HG02588 (cell line): ENCODE data around the gene DNAJB13.

ENCODE experiments used
- ATAC-seq: cut with Tn5 transposase; IDR thresholded peaks from one replicate; pipeline ENCODE4 v1.9.1; 2021; ENCODE audit warnings: mild to moderate bottlenecking, moderate library complexity; ENCODE audit not compliant: unreplicated experiment

DNAJB13 gene

DNA sequence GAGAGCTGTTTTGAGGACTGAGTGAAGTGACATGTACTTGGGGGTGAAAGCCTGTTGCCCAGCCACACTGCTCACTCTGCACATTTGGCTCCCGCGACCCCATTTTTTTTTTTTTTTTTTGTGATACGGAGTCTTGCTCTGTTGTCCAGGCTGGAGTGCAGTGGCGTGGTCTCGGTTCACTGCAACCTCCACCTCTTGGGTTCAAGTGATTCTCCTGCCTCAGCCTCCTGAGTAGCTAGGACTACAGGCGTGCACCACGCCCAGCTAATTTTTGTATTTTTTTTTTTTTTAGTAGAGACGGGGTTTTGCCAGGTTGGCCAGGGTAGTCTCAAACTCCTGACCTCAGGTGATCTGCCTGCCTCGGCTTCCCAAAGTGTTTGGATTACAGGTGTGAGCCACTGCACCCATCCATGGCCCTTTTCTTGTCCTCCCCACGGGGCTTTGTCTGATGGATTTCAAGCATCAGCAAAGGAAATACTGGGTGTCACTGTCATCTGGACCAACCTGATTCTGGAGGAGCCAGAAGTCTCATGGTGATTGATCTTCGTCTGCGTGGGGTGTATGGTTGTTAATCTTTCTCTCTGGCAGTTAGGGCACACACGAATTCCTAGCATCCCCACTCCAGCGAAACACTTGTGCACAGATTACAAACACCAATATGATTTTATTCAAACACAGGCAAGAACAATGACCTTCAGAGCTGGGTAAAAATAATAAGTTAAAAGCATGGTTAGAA, 61.4 kb downstream of the DNAJB13 start:
- ATAC-seq, result no peak

DNA sequence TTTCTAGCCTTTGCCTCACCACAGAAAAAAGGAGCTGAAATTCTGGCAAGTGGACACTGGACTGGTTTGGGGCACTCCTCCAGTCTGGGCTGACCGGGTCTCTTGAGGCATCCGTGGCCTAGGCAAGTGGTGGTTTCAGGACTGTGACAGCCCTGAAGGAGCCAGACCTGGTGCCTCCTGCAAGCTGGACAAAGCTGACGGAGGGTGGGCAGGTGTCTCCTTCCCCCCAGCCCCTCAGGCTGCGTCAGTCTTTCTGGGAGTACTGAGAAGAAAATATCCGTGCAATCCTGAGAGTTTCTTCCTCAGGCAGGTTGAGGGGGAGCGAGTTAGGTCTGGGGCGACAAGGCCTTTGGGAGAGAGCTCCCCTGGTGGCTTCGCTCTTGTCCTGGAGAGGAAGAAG, 62.3 kb downstream of the DNAJB13 start:
- ATAC-seq, result no peak

DNA sequence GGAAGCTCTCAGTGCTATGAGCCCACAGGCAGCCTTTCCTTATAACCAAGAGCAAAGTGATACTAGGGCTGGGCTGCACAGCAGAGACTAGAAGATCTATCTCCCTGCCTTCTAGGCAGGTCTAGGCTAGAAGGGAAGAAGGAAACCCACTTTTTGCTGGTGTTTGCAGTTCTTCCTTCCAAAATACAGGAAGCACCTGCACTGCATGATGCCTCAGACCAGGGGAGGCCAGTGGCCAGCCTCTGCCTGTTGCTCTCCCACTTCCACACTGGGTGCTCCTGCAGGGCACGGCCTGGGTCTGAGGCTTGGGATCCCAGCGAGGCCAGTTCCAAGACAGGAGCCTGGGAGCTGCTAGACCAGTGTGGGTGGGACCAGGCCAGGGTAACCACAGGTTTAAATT, 64.1 kb downstream of the DNAJB13 start:
- ATAC-seq, result no peak

DNA sequence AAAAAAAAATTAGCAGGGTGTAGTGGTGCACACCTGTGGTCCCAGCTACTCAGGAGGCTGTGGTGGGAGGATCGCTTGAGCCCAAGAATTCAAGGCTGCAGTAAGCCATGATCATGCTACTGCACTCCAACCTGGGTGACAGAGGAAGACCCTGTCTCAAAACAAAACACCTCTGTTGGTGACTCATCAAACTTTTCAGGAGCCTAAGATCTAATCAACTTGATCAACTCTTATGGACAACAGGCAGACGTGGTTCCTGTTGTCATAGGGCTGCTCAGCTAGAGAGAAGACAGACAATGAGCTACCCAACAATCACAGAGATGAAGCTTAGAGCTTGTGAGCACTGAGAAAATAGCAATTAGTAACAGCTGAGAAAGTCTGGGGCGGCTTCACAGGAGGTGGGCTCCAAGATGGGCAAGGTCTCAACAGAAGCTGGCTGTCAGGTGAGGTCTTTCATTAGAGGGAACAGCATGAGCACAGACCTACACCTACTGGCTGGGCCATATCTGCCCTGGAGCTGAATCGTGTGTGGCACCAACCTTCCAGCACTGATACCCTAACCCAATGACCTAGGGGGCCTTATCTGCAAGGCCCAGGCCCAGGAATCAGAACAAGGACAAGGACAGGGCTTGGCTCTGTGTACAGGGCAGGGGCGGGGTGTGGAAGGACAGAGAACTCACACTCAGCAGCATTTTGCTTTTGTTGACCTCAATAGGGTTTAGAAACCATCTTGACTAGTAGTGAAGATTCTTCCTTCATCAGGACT, 65.3 kb downstream of the DNAJB13 start:
- ATAC-seq, result no peak

DNA sequence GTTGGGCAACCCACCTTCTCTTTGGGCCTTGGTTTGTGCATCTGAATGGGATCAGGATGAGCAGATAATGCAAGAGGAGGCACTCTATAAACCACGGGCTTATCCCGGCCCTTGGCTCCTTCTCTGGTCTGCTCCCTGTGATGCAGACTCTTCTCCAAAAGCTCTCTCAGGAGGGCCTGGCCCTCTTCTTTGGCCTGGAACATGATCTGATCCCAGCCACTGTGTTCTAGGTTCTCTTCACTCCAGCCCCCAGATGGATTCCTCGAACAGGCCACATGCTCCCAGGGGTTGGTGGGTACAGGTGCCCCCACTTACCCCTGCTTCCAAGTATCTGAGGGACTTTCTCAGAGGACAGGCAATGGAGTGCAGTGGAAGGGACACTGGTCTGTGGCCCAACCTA, 66.8 kb downstream of the DNAJB13 start:
- no peak for ATAC-seq

DNA sequence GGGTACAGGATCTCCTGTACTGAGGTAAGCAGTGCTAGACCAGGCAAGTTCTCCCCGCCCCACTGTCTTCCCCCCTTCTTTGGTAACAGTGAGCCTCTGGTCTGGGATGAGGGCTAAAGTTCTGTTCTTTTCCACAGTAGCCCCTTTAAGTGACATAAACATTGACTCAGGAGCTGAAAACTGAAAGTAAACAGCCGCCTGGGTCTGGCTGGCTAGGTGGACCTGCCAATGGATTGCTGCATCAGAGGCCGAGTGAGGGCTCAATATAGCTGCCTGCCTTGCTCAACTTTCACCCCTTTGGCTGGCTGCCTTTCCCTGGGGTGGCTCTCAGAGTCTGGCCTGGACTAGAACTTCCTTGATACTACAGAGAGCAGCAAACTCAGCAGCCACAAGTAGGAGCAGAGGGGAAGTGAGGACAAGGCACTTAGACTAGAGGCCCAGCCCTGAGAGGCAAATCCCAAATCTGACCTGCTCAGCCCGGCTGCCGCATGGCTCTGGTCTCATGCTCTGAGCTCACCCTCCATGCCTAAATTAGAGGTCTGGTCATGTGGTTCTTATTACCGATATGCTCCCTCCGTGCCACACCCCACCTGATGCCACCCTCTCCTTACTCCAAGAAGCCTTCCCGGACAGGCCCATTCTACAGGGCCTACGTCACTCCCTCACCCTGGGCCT, 67.6 kb downstream of the DNAJB13 start:
- ATAC-seq, result no peak

DNA sequence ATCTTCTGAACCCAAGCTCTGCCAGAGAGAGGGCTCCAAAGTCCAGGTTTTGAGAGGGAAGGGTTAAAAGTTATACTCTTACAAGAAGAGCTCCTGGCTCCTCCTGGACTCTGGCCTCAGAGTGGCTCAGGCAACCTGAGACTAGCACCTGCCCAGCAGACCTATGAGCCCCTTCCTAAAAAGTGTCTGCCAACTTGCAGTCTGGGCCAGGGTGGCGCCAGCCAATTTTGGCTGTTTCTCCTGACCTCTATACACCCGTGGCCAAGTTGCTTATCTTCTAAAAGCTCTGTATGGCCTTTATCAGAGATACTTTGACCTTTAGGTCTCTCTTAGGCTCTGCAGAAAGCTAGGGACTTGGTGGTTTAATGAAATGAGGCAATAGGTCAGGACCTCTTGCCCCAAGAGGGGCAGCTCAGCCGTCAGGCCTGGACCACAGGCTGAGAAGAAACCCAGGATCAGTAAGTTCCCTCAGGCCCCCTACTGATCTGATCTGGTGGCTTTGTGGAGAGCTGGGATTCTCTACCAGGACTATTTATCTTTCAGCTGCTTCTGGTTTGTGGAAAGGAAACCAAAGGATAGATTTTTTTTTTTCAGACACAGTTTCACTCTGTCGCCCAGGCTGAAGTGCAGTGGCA, 68.4 kb downstream of the DNAJB13 start:
- no peak for ATAC-seq

DNA sequence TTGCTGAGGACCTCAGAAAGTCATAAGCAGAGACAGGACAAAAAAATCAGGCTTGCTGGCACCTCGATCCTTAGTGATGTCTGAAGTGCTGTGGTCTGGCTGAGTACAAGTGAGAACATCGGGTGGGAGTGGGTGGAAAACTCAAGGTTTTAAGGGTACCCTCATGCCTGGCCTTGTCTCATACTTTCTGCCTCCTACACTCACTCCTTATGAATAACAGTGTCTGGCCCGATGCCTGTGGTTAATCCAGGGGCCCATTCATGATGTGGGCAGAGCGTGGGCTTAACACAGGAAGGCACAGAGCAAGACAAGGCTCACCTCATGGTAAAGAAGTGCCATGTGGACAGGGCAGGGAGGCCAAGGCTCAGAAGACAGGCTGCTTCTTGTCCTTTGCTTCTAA, 69.0 kb downstream of the DNAJB13 start:
- no peak for ATAC-seq
